Measurements from ENCODE around the gene DLX4. TPM values are rescaled to one million over a fixed set of nuclear protein-coding genes. Genes with fewer than 3 reads are reported as not detected.

Gene DLX4
- total RNA-seq, 4 donors from 2014 or later = 0.37 TPM; not detected in 3

- ATAC-seq (ENCODE audit: low FRiP score) (peak; percentile 65), DNase-seq (ENCODE audit: low spot score) (peak; percentile 27)
- TF ChIP-seq CTCF (IDR thresholded peaks at IDR 0.05) = no peak
Measured at GRCh38 chr17:49926886-49927285, 42.1 kb upstream of the DLX4 start.

GRCh38 chr17:49928126-49928800 lies 40.7 kb upstream of the DLX4 start:
- no peak for TF ChIP-seq CTCF (IDR thresholded peaks at IDR 0.05)
- ATAC-seq (ENCODE audit: low FRiP score) (no peak), DNase-seq (ENCODE audit: low spot score) (no peak)

- ATAC-seq (ENCODE audit: low FRiP score) = no peak
- no peak for TF ChIP-seq CTCF (IDR thresholded peaks at IDR 0.05)
- no peak for DNase-seq (ENCODE audit: low spot score)
Measured at GRCh38 chr17:49928837-49929475, 40.0 kb upstream of the DLX4 start.

GRCh38 chr17:49930880-49931279 lies 38.1 kb upstream of the DLX4 start:
- no peak for ATAC-seq (ENCODE audit: low FRiP score)
- TF ChIP-seq CTCF (IDR thresholded peaks at IDR 0.05) = no peak

GRCh38 chr17:49931416-49932137 lies 37.4 kb upstream of the DLX4 start:
- ATAC-seq (ENCODE audit: low FRiP score) (no peak), DNase-seq (ENCODE audit: low spot score) (no peak)
- no peak for TF ChIP-seq CTCF (IDR thresholded peaks at IDR 0.05)

More at GRCh38 chr17:49930880-49931279, 38.1 kb upstream of the DLX4 start:
- DNase-seq (ENCODE audit: low spot score) = no peak

- TF ChIP-seq CTCF (IDR thresholded peaks at IDR 0.05) = no peak
- DNase-seq (ENCODE audit: low spot score) = no peak
- ATAC-seq (ENCODE audit: low FRiP score) = no peak
Measured at GRCh38 chr17:49932138-49932723, 36.8 kb upstream of the DLX4 start.
